HG02571 (cell line): ENCODE measurements around the gene GRK5.

Source experiments
- ATAC-seq: cut with Tn5 transposase; IDR thresholded peaks from one replicate; pipeline ENCODE4 v1.9.1; 2021; ENCODE audit warnings: mild to moderate bottlenecking, moderate library complexity; ENCODE audit not compliant: unreplicated experiment

The GRK5 gene

GRCh38 chr10:119396709-119397071 is 189.3 kb downstream of the GRK5 start:
- ATAC-seq: no peak

GRCh38 chr10:119397416-119397815 is 190.0 kb downstream of the GRK5 start:
- ATAC-seq: no peak

- no peak for ATAC-seq
Observed at GRCh38 chr10:119398996-119399395, 191.6 kb downstream of the GRK5 start.

GRCh38 chr10:119399466-119399865 is 192.1 kb downstream of the GRK5 start:
- no peak for ATAC-seq

GRCh38 chr10:119401671-119402395 is 194.5 kb downstream of the GRK5 start:
- no peak for ATAC-seq

- ATAC-seq: no peak
Observed at GRCh38 chr10:119403921-119404320, 196.6 kb downstream of the GRK5 start.

- ATAC-seq: no peak
Observed at GRCh38 chr10:119404719-119405519, 197.5 kb downstream of the GRK5 start.

GRCh38 chr10:119405520-119405807 is 198.1 kb downstream of the GRK5 start:
- no peak for ATAC-seq

GRCh38 chr10:119406137-119406536 is 198.8 kb downstream of the GRK5 start:
- no peak for ATAC-seq

GRCh38 chr10:119406601-119407253 is 199.4 kb downstream of the GRK5 start:
- no peak for ATAC-seq

GRCh38 chr10:119407254-119407777 is 199.9 kb downstream of the GRK5 start:
- no peak for ATAC-seq

- ATAC-seq: no peak
Observed at GRCh38 chr10:119408072-119408471, 200.7 kb downstream of the GRK5 start.

GRCh38 chr10:119408969-119409371 is 201.6 kb downstream of the GRK5 start:
- no peak for ATAC-seq

- ATAC-seq: no peak
Observed at GRCh38 chr10:119409385-119409784, 202.0 kb downstream of the GRK5 start.

GRCh38 chr10:119409906-119410305 is 202.5 kb downstream of the GRK5 start:
- no peak for ATAC-seq

- ATAC-seq: no peak
Observed at GRCh38 chr10:119410361-119411116, 203.2 kb downstream of the GRK5 start.

- ATAC-seq: no peak
Observed at GRCh38 chr10:119412244-119413092, 205.1 kb downstream of the GRK5 start.

GRCh38 chr10:119413093-119413453 is 205.7 kb downstream of the GRK5 start:
- ATAC-seq: no peak

- no peak for ATAC-seq
Observed at GRCh38 chr10:119413471-119414080, 206.2 kb downstream of the GRK5 start.

- no peak for ATAC-seq
Observed at GRCh38 chr10:119414081-119414611, 206.8 kb downstream of the GRK5 start.
